ENCODE data around the gene SAPCD2. TPM values are rescaled to one million over a fixed set of nuclear protein-coding genes. Genes with fewer than 3 reads are reported as not detected.

Gene SAPCD2
- polyA plus RNA-seq, 1 donor from 2014 or later: 0.22 TPM

GRCh38 chr9:137108608-137109249 is 38.4 kb upstream of the SAPCD2 start:
- Histone ChIP-seq H3K79me2 (replicated peaks; ENCODE audit: insufficient read depth, low read length) (no peaks in the 10 kb centered on the region), H3K4me3 (ENCODE audit: low read length) (no peak overlapping the region), H3K9ac (ENCODE audit: low read length) (no peak overlapping the region), H4K20me1 (ENCODE audit: insufficient read depth) (no peaks in the 10 kb centered on the region), H3F3A (ENCODE audit: insufficient read depth, low read length, poor library complexity, severe bottlenecking) (no peaks in the 10 kb centered on the region), H3K27me3 (ENCODE audit: insufficient read depth, low read depth, low read length) (peaks cover 4% of the 10 kb centered on the region), H3K27ac (ENCODE audit: low read length) (no peak overlapping the region), H3K36me3 (ENCODE audit: insufficient read depth, low read length) (no peaks in the 10 kb centered on the region), H3K9me3 (ENCODE audit: low read length) (no peaks in the 10 kb centered on the region), H2AFZ (ENCODE audit: low read depth, low read length) (no peak overlapping the region), H3K9me2 (ENCODE audit: insufficient read depth, low read length) (no peaks in the 10 kb centered on the region), H3K4me2 (ENCODE audit: low read length) (no peak overlapping the region)
- TF ChIP-seq CTCF (IDR thresholded peaks at IDR 0.05; ENCODE audit: poor library complexity, severe bottlenecking): no peak
- no peak for TF ChIP-seq EZH2 (IDR thresholded peaks at IDR 0.05; ENCODE audit: borderline replicate concordance, insufficient read depth, low read length, poor library complexity, severe bottlenecking)
- TF ChIP-seq RAD21 (conservative IDR thresholded peaks at IDR 0.05): no peak
- TF ChIP-seq SMC3 (conservative IDR thresholded peaks at IDR 0.05; ENCODE audit: poor library complexity): no peak

- Histone ChIP-seq H3K9ac (ENCODE audit: low read length) (no peak overlapping the region), H3K27ac (ENCODE audit: low read length) (no peak overlapping the region), H3F3A (ENCODE audit: insufficient read depth, low read length, poor library complexity, severe bottlenecking) (no peaks in the 10 kb centered on the region), H3K4me2 (ENCODE audit: low read length) (no peak overlapping the region), H3K9me3 (ENCODE audit: low read length) (no peaks in the 10 kb centered on the region), H2AFZ (ENCODE audit: low read depth, low read length) (no peak overlapping the region), H3K27me3 (ENCODE audit: insufficient read depth, low read depth, low read length) (no peaks in the 10 kb centered on the region), H3K4me3 (ENCODE audit: low read length) (no peak overlapping the region), H4K20me1 (ENCODE audit: insufficient read depth) (no peaks in the 10 kb centered on the region), H3K9me2 (ENCODE audit: insufficient read depth, low read length) (no peaks in the 10 kb centered on the region), H3K36me3 (ENCODE audit: insufficient read depth, low read length) (no peaks in the 10 kb centered on the region), H3K79me2 (replicated peaks; ENCODE audit: insufficient read depth, low read length) (no peaks in the 10 kb centered on the region)
- TF ChIP-seq EZH2 (IDR thresholded peaks at IDR 0.05; ENCODE audit: borderline replicate concordance, insufficient read depth, low read length, poor library complexity, severe bottlenecking): no peak
Measured at GRCh38 chr9:137107982-137108381, 37.6 kb upstream of the SAPCD2 start.

- Histone ChIP-seq H3K9me3 (ENCODE audit: low read length) (no peaks in the 10 kb centered on the region), H3K9me2 (ENCODE audit: insufficient read depth, low read length) (no peaks in the 10 kb centered on the region), H3K4me3 (ENCODE audit: low read length) (no peak overlapping the region), H3K79me2 (replicated peaks; ENCODE audit: insufficient read depth, low read length) (no peaks in the 10 kb centered on the region), H3K4me2 (ENCODE audit: low read length) (no peak overlapping the region), H3K36me3 (ENCODE audit: insufficient read depth, low read length) (peaks cover 4% of the 10 kb centered on the region), H2AFZ (ENCODE audit: low read depth, low read length) (no peak overlapping the region), H3K27ac (ENCODE audit: low read length) (no peak overlapping the region), H3K27me3 (ENCODE audit: insufficient read depth, low read depth, low read length) (no peaks in the 10 kb centered on the region), H3F3A (ENCODE audit: insufficient read depth, low read length, poor library complexity, severe bottlenecking) (no peaks in the 10 kb centered on the region), H3K9ac (ENCODE audit: low read length) (no peak overlapping the region), H4K20me1 (ENCODE audit: insufficient read depth) (no peaks in the 10 kb centered on the region)
- TF ChIP-seq EP300 (conservative IDR thresholded peaks at IDR 0.05; ENCODE audit: poor library complexity, severe bottlenecking) (no peak), TAF1 (IDR thresholded peaks at IDR 0.05; ENCODE audit: low read depth) (no peak), SMC3 (conservative IDR thresholded peaks at IDR 0.05; ENCODE audit: poor library complexity) (no peak), REST (IDR thresholded peaks at IDR 0.05; ENCODE audit: borderline replicate concordance) (no peak), MXI1 (conservative IDR thresholded peaks at IDR 0.05; ENCODE audit: poor library complexity, severe bottlenecking) (no peak), CTCF (IDR thresholded peaks at IDR 0.05; ENCODE audit: poor library complexity, severe bottlenecking) (no peak), RAD21 (conservative IDR thresholded peaks at IDR 0.05) (no peak)
Measured at GRCh38 chr9:137107312-137107921, 37.1 kb upstream of the SAPCD2 start.
